Brain microvascular endothelial cell (primary cell): ENCODE data around the gene EFR3B.
"Not testable (repeated sequence)": the region's sequence is repeated elsewhere in the genome, so short reads cannot be mapped to it uniquely, and the experiment has no call there.

Experiments
- DNase-seq: peaks from one replicate; pipeline ENCODE4 v3.0.0-alpha.2; 2020
- H3K27ac ChIP-seq: fragments of 250-450 bp; sonication (Bioruptor Pico); 2 replicates; pipeline ENCODE4 v1.5.1; 2020; ENCODE audit warnings: mild to moderate bottlenecking, moderate library complexity
- H3K27me3 ChIP-seq: fragments of 250-450 bp; sonication (Bioruptor Pico); replicated peaks from 2 replicates; pipeline ENCODE4 v1.5.1; 2020; ENCODE audit warnings: mild to moderate bottlenecking
- H3K36me3 ChIP-seq: fragments of 250-450 bp; sonication (Bioruptor Pico); replicated peaks from 2 replicates; pipeline ENCODE4 v1.5.1; 2020; ENCODE audit warnings: mild to moderate bottlenecking
- H3K4me3 ChIP-seq: 2 replicates; pipeline ENCODE4 v1.5.1; 2011; ENCODE audit warnings: low read depth, mild to moderate bottlenecking, control low read depth, low read length, moderate library complexity
- in situ Hi-C: cut with HindIII; loops from 2 replicates; pipeline ENCODE4 v1.10.0; 2017; ENCODE audit warnings: low sequenced_read_pairs, low pct_ligation_motif_present
- TF ChIP-seq, protein P1 (sequence below): IDR thresholded peaks from 2 replicates; pipeline ENCODE4 v1.5.1; 2011; ENCODE audit warnings: low read depth, mild to moderate bottlenecking, moderate library complexity, low read length, control low read depth, inconsistent platforms; ENCODE audit errors: missing control alignments

The EFR3B gene

GRCh38 chr2:25091265-25091664 is 49.4 kb downstream of the EFR3B start:
- H3K27ac ChIP-seq, result no peak overlapping the region
- in situ Hi-C loops, result no loop called here
- TF ChIP-seq, protein P1, sequence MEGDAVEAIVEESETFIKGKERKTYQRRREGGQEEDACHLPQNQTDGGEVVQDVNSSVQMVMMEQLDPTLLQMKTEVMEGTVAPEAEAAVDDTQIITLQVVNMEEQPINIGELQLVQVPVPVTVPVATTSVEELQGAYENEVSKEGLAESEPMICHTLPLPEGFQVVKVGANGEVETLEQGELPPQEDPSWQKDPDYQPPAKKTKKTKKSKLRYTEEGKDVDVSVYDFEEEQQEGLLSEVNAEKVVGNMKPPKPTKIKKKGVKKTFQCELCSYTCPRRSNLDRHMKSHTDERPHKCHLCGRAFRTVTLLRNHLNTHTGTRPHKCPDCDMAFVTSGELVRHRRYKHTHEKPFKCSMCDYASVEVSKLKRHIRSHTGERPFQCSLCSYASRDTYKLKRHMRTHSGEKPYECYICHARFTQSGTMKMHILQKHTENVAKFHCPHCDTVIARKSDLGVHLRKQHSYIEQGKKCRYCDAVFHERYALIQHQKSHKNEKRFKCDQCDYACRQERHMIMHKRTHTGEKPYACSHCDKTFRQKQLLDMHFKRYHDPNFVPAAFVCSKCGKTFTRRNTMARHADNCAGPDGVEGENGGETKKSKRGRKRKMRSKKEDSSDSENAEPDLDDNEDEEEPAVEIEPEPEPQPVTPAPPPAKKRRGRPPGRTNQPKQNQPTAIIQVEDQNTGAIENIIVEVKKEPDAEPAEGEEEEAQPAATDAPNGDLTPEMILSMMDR, result no peak

DNA sequence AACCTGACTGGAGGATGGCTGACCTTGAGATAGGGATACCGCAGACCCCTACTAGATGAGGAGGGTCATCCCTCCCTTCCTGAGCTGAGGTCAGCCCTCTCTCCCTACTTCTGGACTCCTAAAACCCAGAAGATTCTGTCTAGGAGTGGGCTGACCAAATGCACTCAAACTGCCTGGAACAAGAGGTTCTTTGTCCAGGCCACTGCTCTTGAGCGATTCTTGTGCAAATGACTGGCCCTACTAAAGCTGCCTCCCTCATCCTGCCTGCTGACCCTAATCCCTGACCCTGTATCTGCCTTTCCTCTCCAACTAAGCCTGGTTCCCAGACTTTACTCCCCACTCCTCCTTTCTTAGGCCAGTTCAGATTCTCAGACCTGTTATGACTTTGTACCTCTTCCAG is 56.2 kb downstream of the EFR3B start:
- Histone ChIP-seq H3K27me3 (no peaks in the 10 kb centered on the region), H3K36me3 (no peaks in the 10 kb centered on the region), H3K27ac (no peak overlapping the region), H3K4me3 (no peak overlapping the region)
- DNase-seq, result no peak
- TF ChIP-seq, protein P1, result no peak
- in situ Hi-C loops, result no loop called here

More at GRCh38 chr2:25091265-25091664, 49.4 kb downstream of the EFR3B start:
- no peak overlapping the region for H3K4me3 ChIP-seq
- H3K36me3 ChIP-seq, result no peaks in the 10 kb centered on the region
- no peak for DNase-seq
- no peaks in the 10 kb centered on the region for H3K27me3 ChIP-seq

DNA sequence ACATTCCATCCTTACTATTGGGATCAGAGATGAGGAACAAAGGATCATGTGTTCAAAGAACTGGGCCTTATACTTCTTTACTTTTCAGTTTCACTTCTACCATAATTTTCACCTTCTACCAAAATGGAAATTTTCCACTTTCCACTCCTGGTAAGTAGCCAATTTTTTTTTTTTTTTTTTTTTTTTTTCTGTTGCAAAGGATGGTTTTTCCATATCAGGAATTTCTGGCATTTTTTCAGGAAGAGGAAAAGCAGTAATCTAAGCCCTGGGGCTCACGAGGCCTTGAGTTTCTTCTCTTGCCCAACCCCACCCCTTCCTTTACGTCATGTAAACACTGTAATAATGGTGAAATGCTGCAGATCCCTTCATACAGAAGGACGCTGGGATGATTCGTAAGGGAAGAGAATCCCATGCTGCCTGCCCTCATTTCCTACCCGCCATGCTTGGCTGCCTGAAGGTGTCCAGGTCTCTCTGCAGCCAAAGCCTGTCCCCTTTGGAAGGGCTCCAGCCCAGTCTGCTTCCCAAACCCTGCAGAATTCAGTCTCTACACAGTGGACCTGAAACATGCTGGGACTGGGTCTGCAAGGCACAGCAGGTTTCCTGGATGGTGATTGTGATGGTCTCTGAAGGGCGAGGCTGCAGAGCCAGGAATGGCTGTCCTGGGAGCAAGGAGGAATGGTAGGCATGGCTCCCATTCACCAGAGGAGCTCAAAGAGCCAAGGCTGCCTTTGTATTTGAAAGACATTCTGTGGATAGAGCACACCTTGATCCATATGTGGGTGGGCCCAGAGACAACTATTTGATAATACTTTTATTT is 57.0 kb downstream of the EFR3B start:
- in situ Hi-C loops, result no loop called here
- H3K4me3 ChIP-seq, result no peak overlapping the region

GRCh38 chr2:25102352-25102751 is 60.5 kb downstream of the EFR3B start:
- H3K27ac ChIP-seq, H3K36me3 ChIP-seq, in situ Hi-C loops, H3K27me3 ChIP-seq, H3K4me3 ChIP-seq, DNase-seq: not testable (repeated sequence)

More for the DNA sequence above, 57.0 kb downstream of the EFR3B start:
- DNase-seq, result no peak
- Histone ChIP-seq H3K27ac (no peak overlapping the region), H3K36me3 (no peaks in the 10 kb centered on the region), H3K27me3 (no peaks in the 10 kb centered on the region)
- TF ChIP-seq, protein P1, result no peak

DNA sequence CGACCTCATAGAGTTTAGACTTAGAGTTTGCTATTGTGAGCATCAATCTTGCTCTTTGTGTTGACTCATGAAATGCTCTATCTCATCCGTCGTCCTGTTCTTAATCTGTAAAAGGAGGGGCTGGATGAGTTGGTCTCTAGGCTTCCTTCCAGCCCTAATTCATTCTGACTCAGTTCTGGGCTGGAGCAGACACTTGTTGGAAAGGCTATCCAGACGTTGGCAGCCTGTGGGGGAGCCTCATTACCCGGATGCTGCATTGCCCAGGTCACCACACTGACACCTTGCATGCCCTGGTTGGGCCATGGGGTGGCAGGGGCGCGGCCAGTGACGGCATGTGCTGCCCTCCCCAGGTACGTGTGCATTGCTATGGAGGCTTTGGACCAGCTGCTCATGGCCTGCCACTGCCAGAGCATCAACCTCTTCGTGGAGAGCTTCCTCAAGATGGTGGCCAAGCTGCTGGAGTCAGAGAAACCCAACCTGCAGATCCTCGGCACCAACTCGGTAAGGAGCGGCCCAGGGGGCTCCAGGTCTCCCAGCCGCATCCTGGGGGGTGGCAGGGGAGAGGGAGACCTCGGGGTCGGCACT is 61.5 kb downstream of the EFR3B start:
- TF ChIP-seq, protein P1, result no peak
- in situ Hi-C loops, result no loop called here
- DNase-seq, result peak; percentile 72
- Histone ChIP-seq H3K27ac (no peak overlapping the region), H3K27me3 (no peaks in the 10 kb centered on the region), H3K4me3 (no peak overlapping the region), H3K36me3 (no peaks in the 10 kb centered on the region)

- DNase-seq, result no peak
- Histone ChIP-seq H3K4me3 (no peak overlapping the region), H3K27ac (no peak overlapping the region), H3K36me3 (no peaks in the 10 kb centered on the region), H3K27me3 (no peaks in the 10 kb centered on the region)
- TF ChIP-seq, protein P1, result no peak
- in situ Hi-C loops, result no loop called here
These were observed 62.9 kb downstream of the EFR3B start for GRCh38 chr2:25104736-25105135.
